Fibroblast of mammary gland (primary cell): Measurements from ENCODE around the gene S100A5.

Experiments used
- DNase-seq: peaks from one replicate; pipeline ENCODE4 v3.0.0-alpha.2; 2010; ENCODE audit warnings: low read depth
- H3K4me3 ChIP-seq: 2 replicates; pipeline ENCODE4 v1.5.1; 2011; ENCODE audit warnings: low read depth, mild to moderate bottlenecking, low read length, moderate library complexity; ENCODE audit not compliant: control insufficient read depth
- TF ChIP-seq, protein P1 (sequence below): conservative IDR thresholded peaks from 2 replicates; pipeline ENCODE4 v1.5.1; 2011; ENCODE audit warnings: low read depth, low read length, inconsistent platforms; ENCODE audit not compliant: control insufficient read depth, insufficient read depth

S100A5 gene

DNA sequence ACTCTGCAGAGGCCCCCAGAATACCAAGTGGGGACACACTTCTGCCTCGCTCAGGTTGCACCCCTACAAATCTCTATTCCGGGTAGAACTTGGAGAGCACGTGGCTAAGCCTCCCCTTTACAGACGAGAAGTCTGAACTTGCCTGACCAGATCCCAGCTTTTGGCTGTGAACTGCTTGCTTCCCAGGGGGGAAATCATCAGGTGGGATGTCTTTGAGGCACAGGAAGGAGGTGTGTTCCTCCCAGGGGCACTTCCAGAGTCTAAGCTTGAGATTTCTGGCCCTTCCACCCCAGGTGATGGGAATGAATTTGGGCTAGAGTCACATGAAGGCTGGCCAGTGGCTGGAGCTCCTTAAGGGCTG, 9.6 kb upstream of the S100A5 start:
- TF ChIP-seq, protein P1, sequence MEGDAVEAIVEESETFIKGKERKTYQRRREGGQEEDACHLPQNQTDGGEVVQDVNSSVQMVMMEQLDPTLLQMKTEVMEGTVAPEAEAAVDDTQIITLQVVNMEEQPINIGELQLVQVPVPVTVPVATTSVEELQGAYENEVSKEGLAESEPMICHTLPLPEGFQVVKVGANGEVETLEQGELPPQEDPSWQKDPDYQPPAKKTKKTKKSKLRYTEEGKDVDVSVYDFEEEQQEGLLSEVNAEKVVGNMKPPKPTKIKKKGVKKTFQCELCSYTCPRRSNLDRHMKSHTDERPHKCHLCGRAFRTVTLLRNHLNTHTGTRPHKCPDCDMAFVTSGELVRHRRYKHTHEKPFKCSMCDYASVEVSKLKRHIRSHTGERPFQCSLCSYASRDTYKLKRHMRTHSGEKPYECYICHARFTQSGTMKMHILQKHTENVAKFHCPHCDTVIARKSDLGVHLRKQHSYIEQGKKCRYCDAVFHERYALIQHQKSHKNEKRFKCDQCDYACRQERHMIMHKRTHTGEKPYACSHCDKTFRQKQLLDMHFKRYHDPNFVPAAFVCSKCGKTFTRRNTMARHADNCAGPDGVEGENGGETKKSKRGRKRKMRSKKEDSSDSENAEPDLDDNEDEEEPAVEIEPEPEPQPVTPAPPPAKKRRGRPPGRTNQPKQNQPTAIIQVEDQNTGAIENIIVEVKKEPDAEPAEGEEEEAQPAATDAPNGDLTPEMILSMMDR, result no peak
- H3K4me3 ChIP-seq, result no peak overlapping the region
- no peak for DNase-seq

DNA sequence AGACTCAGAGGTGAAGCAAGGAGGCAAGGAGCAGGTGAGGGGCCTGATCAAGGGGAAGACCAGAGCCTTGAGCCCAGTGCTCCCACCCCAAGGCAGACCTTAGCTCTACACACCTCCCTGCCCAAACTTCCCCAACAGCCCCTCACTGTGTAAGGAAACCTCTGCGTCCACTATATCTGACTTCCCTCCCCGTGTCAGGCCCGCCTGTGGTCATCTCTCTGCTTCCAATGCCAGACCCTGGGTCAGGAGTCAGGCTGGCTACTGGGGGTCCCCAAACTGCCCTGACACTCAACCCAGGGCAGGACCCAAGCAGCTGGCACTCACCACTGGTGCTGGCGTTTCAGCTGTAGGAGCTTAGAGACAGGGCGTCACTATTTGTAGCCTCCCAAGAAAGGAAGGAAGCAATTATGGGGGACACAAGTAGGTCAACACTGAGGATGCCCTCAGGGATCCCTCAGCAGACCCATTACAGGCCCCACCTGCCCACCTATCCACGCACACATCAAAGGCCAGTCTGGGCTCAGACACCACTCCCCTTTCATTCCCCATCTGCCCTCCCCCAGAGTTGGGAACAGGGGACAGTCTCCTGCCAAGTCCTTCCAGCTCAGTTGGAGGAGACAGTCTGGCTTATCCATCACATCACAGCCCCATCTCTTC, 9.1 kb upstream of the S100A5 start:
- DNase-seq, result no peak
- TF ChIP-seq, protein P1, result no peak
- no peak overlapping the region for H3K4me3 ChIP-seq

DNA sequence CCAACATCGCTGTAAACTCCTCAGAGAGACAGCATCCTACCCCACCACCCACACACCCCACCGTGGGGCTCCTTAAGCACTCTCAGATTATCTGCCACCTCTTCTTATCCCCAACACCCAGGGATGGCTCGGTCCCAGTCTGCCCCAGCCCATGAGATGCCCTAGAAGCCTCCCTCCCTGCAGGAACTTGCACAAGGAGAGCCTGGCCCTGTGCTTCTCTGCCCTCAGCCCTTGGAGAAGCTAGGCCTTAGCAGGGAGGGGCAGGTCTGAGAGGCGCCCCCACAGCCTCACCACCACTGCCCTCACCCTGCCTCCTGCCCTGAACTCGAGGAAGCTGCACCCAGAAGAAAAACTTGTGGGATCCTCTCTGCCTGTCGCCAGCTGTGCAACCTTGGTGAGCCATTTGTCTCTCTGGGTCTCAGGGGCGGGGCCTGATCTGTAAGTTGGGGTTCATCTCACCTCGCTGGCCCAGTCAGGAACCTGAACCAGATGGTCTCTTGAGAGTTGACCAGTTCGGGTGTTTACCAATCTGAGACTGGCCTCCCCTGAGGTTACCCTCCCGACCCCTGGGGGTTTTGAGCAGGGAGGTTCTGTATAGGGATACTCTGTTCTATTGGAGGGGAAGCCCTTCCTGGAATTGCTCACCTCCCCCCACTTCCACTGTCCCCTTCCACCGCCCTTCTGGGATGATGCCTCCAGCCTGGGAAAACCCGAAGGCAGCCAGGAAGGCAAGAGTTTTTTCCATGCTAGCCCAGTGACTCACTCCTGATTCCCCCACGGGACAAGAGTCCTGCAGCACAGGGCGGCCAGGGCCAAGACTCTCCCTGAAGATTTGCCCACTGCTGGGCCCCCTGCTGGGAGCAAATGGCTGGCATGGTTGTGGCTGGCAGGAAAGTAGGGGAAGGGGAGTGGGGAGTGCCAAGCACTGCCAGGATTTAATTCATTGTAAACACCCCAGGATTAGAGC, 8.3 kb upstream of the S100A5 start, which contains the start of gene S100A3:
TSS of gene S100A3 (minus strand) at position 537 of the 967 bp plus-strand sequence. CDS start 773 bp downstream, outside the sequence.
- TF ChIP-seq, protein P1, result peak; percentile 16
- no peak within 1 kb of the TSS for H3K4me3 ChIP-seq
- peak; percentile 95 for DNase-seq

DNA sequence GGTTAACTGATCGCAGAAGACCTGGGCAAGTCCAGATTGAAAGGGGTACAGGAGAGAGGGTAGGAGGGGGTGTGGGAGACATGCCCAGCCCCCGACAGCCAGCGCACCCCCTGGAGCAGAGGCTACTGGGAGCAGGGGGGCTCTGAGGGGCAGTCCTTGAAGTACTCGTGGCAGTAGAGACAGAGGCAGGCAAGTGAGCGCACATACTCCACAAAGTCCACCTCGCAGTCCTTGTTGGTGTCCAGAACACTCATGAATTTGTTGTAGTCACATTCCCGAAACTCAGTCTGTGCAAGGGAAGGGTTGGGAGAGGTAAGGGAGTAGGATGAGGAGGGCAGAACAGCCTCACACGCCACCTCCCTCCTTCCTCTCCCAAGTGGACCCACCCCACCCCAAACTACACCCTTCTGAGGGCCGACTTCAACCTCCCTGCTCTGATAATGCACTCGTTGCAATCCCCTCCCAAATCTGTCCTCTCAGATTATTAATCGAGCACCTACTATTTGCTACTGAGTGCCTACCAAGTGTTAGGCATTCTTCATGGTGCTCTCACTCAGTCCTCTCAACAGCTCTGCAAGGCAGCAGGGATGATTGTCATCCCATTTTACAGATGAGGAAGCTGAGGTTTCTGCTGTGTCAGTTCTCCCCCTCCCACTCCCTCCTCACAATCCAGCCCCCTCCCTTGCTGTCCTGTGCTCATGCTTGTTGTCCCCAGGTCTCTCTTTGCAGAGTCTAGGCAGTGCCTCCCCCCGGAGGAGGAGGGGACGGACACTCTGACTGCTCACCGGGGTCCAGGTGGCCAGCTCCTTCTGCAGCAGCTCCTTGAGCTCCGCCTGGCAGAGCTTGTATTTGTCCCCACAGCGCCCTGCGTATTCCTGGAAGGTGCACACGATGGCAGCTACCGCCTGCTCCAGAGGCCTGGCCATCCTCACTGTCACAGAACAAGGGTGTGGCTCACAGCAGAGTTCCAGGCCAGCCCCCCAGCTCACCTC, 7.1 kb upstream of the S100A5 start:
- DNase-seq, result no peak
- no peak overlapping the region for H3K4me3 ChIP-seq
- TF ChIP-seq, protein P1, result no peak

DNA sequence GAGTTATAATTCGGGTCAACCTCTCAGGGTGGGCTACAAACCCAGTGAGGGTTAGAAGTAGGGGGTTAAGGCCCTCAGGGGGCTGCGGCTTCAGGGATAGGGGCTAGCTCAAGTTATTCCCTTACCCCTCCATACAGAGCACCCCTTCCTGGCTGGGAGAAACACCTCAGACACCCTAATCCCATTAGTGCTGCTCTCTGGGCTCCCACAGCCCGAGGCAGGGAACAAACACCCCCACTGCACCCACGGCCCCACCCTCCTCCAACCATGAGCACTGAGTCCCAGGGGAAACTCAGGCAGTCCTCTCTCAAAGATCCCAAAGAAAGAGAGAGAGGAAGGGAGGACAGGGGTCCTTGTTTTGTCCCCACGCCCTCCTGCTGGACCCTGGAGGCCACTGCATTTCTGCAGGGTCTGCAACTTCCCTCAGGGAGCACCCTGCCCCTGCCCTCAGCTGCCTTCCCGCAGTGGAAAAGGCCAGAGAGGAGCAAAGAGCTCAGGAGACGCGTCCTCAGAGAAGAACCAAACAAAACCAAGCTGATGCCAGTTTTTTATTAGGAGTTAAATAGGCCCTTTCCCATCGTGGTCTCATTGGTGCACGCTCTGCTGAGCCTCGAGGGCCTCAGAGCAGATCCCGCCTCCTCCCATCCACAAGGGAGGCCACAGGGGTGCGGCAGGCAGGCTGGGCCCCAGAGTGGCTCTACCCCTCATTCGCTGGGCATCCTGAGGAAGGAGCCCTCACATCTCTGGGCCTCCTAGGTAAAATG, 6.2 kb upstream of the S100A5 start:
- no peak for DNase-seq
- H3K4me3 ChIP-seq, result peak overlapping the region; percentile 73
- TF ChIP-seq, protein P1, result no peak
